GM23338 (cell line): ENCODE measurements around the gene STXBP5. TPM values are rescaled to one million over a fixed set of nuclear protein-coding genes. Genes with fewer than 3 reads are reported as not detected.

ENCODE experiments used
- ATAC-seq: fragments of 200-7000 bp; cut with Tn5 transposase; 3 replicates; pipeline ENCODE4 v1.9.1; 2020
- DNase-seq: peaks from one replicate; pipeline ENCODE4 v3.0.0-alpha.2; 2015; ENCODE audit warnings: low spot score
- H2AFZ ChIP-seq: fragments of 200-600 bp; sonication (generic); 2 replicates; pipeline ENCODE4 v1.8.0; 2016; ENCODE audit warnings: antibody characterized with exemption, mild to moderate bottlenecking, moderate library complexity
- H3F3A ChIP-seq: fragments of 200-600 bp; sonication (generic); replicated peaks from 2 replicates; pipeline ENCODE4 v1.8.0; 2017; ENCODE audit warnings: antibody characterized with exemption, mixed run types, low read depth
- H3K27ac ChIP-seq: fragments of 200-600 bp; sonication (generic); 2 replicates; pipeline ENCODE4 v1.6.1; 2016; ENCODE audit warnings: low read depth
- H3K27me3 ChIP-seq: fragments of 200-600 bp; sonication (generic); 2 replicates; pipeline ENCODE4 v1.8.0; 2016; ENCODE audit warnings: mild to moderate bottlenecking, mixed run types, moderate library complexity; ENCODE audit not compliant: insufficient read depth
- H3K36me3 ChIP-seq: fragments of 200-600 bp; sonication (generic); 2 replicates; pipeline ENCODE4 v1.8.0; 2016; ENCODE audit warnings: mild to moderate bottlenecking; ENCODE audit not compliant: insufficient read depth
- H3K4me1 ChIP-seq: fragments of 200-600 bp; sonication (generic); 2 replicates; pipeline ENCODE4 v1.8.0; 2016; ENCODE audit warnings: mild to moderate bottlenecking, moderate library complexity; ENCODE audit not compliant: insufficient read depth
- H3K4me2 ChIP-seq: fragments of 200-600 bp; sonication (generic); 2 replicates; pipeline ENCODE4 v1.7.1; 2017; ENCODE audit warnings: mixed run types
- H3K4me3 ChIP-seq: fragments of 200-600 bp; sonication (generic); 2 replicates; pipeline ENCODE4 v1.6.1; 2016; ENCODE audit warnings: mixed run types
- H3K79me2 ChIP-seq: fragments of 200-600 bp; sonication (generic); replicated peaks from 2 replicates; pipeline ENCODE4 v1.8.0; 2017; ENCODE audit warnings: mild to moderate bottlenecking; ENCODE audit not compliant: insufficient read depth
- H3K9me2 ChIP-seq: fragments of 200-600 bp; sonication (generic); 2 replicates; pipeline ENCODE4 v1.8.0; 2017; ENCODE audit not compliant: insufficient read depth
- H4K20me1 ChIP-seq: fragments of 200-600 bp; sonication (generic); replicated peaks from 2 replicates; pipeline ENCODE4 v1.8.0; 2017; ENCODE audit warnings: mild to moderate bottlenecking; ENCODE audit not compliant: insufficient read depth
- H3K27ac Mint-ChIP-seq: 2 replicates; pipeline ENCODE4 v1.8.0; 2020; ENCODE audit warnings: inconsistent platforms, mild to moderate bottlenecking, moderate library complexity, mixed read lengths
- H3K27me3 Mint-ChIP-seq: 3 replicates; pipeline ENCODE4 v1.8.0; 2022; ENCODE audit warnings: low read depth, mild to moderate bottlenecking, moderate library complexity, mixed read lengths, inconsistent platforms; ENCODE audit not compliant: insufficient read depth, poor library complexity
- H3K36me3 Mint-ChIP-seq: 3 replicates; pipeline ENCODE4 v1.8.0; 2021; ENCODE audit warnings: low read depth, mild to moderate bottlenecking, inconsistent platforms, moderate library complexity, mixed read lengths
- H3K4me1 Mint-ChIP-seq: 3 replicates; pipeline ENCODE4 v1.8.0; 2020; ENCODE audit warnings: mild to moderate bottlenecking, inconsistent platforms, mixed read lengths
- H3K4me3 Mint-ChIP-seq: 3 replicates; pipeline ENCODE4 v1.8.0; 2021; ENCODE audit warnings: moderate library complexity, mild to moderate bottlenecking, inconsistent platforms, mixed read lengths
- H3K9me3 Mint-ChIP-seq: 3 replicates; pipeline ENCODE4 v1.8.0; 2020; ENCODE audit warnings: moderate library complexity, mild to moderate bottlenecking, inconsistent platforms, mixed read lengths
- CREB1 ChIP-seq: fragments of 250-450 bp; sonication (Bioruptor Pico); IDR thresholded peaks from 2 replicates; pipeline ENCODE4 v1.5.0; 2020; ENCODE audit warnings: low read depth, mild to moderate bottlenecking, moderate library complexity
- CTCF ChIP-seq, 2 experiments: fragments of 200-600 bp in 1 of 2; sonication (generic) in 1 of 2; conservative IDR thresholded peaks; 2 replicates each; pipeline versions ENCODE4 v1.5.1 to v1.6.1; 2016 to 2017; ENCODE audit warnings: antibody characterized with exemption in 2 of 2, low read depth in 2 of 2, mild to moderate bottlenecking in 2 of 2, moderate library complexity in 1 of 2
- ETS1 ChIP-seq: IDR thresholded peaks from 2 replicates; pipeline ENCODE4 v1.6.1; 2016; ENCODE audit warnings: antibody characterized with exemption
- EZH2 ChIP-seq: fragments of 200-600 bp; sonication (generic); IDR thresholded peaks from one replicate; pipeline ENCODE4 v1.8.0; 2017; ENCODE audit warnings: antibody characterized with exemption, mild to moderate bottlenecking, low read depth; ENCODE audit not compliant: unreplicated experiment
- EZH2phosphoT487 ChIP-seq: fragments of 200-600 bp; sonication (generic); IDR thresholded peaks from one replicate; pipeline ENCODE4 v1.8.1; 2018; ENCODE audit warnings: antibody characterized with exemption; ENCODE audit not compliant: unreplicated experiment
- JUNB ChIP-seq: IDR thresholded peaks from one replicate; pipeline ENCODE4 v1.6.1; 2016; ENCODE audit warnings: antibody characterized with exemption; ENCODE audit not compliant: unreplicated experiment
- NANOG ChIP-seq: IDR thresholded peaks from 2 replicates; pipeline ENCODE4 v1.6.1; 2016; ENCODE audit warnings: antibody characterized with exemption, borderline replicate concordance
- POLR2AphosphoS5 ChIP-seq: IDR thresholded peaks from 2 replicates; pipeline ENCODE4 v1.6.1; 2016; ENCODE audit warnings: antibody characterized with exemption, low read depth
- REST ChIP-seq: IDR thresholded peaks from one replicate; pipeline ENCODE4 v1.6.1; 2018; ENCODE audit warnings: antibody characterized with exemption; ENCODE audit not compliant: unreplicated experiment
- STAT1 ChIP-seq: IDR thresholded peaks from one replicate; pipeline ENCODE4 v1.6.1; 2016; ENCODE audit warnings: antibody characterized with exemption; ENCODE audit not compliant: unreplicated experiment
- ZNF331 ChIP-seq: fragments of 250-450 bp; sonication (Bioruptor Pico); IDR thresholded peaks from 2 replicates; pipeline ENCODE4 v1.5.0; 2020; ENCODE audit warnings: low read depth, mild to moderate bottlenecking, moderate library complexity
- ZNF462 ChIP-seq: fragments of 250-450 bp; sonication (Bioruptor Pico); IDR thresholded peaks from 2 replicates; pipeline ENCODE4 v1.5.0; 2020; ENCODE audit warnings: mild to moderate bottlenecking, moderate library complexity
- polyA plus RNA-seq: library from polyadenylated mRNA; unstranded; fragments of >200 nt; fragmentation: Nextera tagmentation; extraction: Ambion mirVana; gene quantifications from 2 replicates; pipeline ENCODE4 v1.2.1, GENCODE V29; 2016
- total RNA-seq: library from RNA; depleted of rRNA; stranded (reverse); fragments of >200 nt; shearing (Covaris generic); gene quantifications from 2 replicates; pipeline ENCODE4 v1.2.3, GENCODE V29; 2014

Gene STXBP5
- total and polyA plus RNA-seq, 2 experiments from 2014 or later = 3.9 to 17.8 TPM

GRCh38 chr6:147231589-147231988, 27.4 kb downstream of the STXBP5 start (continued):
- no peak for TF ChIP-seq ETS1
- no peak for TF ChIP-seq CREB1 (CRISPR knock-in tag)
- no peak for TF ChIP-seq NANOG
- TF ChIP-seq JUNB = no peak

GRCh38 chr6:147234685-147235084, 30.5 kb downstream of the STXBP5 start:
- Mint-ChIP-seq H3K27me3 (no peaks in the 10 kb centered on the region), H3K27ac (no peak overlapping the region), H3K9me3 (no peaks in the 10 kb centered on the region), H3K4me1 (peaks cover 19% of the 10 kb centered on the region), H3K36me3 (peaks cover 11% of the 10 kb centered on the region), H3K4me3 (no peak overlapping the region)
- Histone ChIP-seq H3K79me2 (peaks cover 8% of the 10 kb centered on the region), H3K4me2 (no peak overlapping the region), H2AFZ (no peak overlapping the region), H3K9me2 (no peaks in the 10 kb centered on the region), H3K4me3 (no peak overlapping the region), H4K20me1 (no peaks in the 10 kb centered on the region), H3K36me3 (no peaks in the 10 kb centered on the region), H3K27me3 (no peaks in the 10 kb centered on the region), H3K4me1 (0 out of 2 replicates have a peak, but pooled peaks cover 17% of the 10 kb centered on the region), H3K27ac (no peak overlapping the region), H3F3A (no peaks in the 10 kb centered on the region)
- DNase-seq (no peak), ATAC-seq (no peak)
- TF ChIP-seq REST (no peak), ZNF462 (CRISPR knock-in tag) (no peak), EZH2 (no peak), ZNF331 (CRISPR knock-in tag) (no peak), JUNB (no peak), CTCF (conservative IDR thresholded peaks at IDR 0.05; ENCODE audit: low read depth in 2 of 2) (no peak), STAT1 (no peak), ETS1 (no peak), POLR2AphosphoS5 (no peak), EZH2phosphoT487 (no peak)
